Umbilical cord (tissue), 1 donor: Measurements from ENCODE around the gene HMCN2. TPM values are rescaled to one million over a fixed set of nuclear protein-coding genes. Genes with fewer than 3 reads are reported as not detected.

Experiments
- total RNA-seq: library from RNA; depleted of rRNA; stranded (reverse); fragments of >200 nt; gene quantifications from one replicate; pipeline ENCODE4 v1.2.3, GENCODE V29; 2014; ENCODE audit warnings: low replicate concordance; ENCODE audit not compliant: insufficient read depth

HMCN2 gene
- total RNA-seq, 1 donor from 2014 or later: 7.5 TPM

Other genes starting within 250 kb of the HMCN2 start
- 88.1 TPM for gene FNBP1, start 222.6 kb upstream of the HMCN2 start, total RNA-seq
- 53.7 TPM for gene GPR107, start 211.9 kb upstream of the HMCN2 start, total RNA-seq
- 49.6 TPM for gene NCS1, start 93.4 kb upstream of the HMCN2 start, total RNA-seq
- gene ASS1, start 179.2 kb downstream of the HMCN2 start, total RNA-seq: 95.3 TPM